DMS79 (cell line): Measurements from ENCODE around the gene ECI1.
"Not testable (repeated sequence)": the region's sequence is repeated elsewhere in the genome, so short reads cannot be mapped to it uniquely, and the experiment has no call there.

Experiments used
- DNase-seq: peaks from one replicate; lab custom pipeline; 2025; lab: John Stamatoyannopoulos, UW

Gene ECI1

DNA sequence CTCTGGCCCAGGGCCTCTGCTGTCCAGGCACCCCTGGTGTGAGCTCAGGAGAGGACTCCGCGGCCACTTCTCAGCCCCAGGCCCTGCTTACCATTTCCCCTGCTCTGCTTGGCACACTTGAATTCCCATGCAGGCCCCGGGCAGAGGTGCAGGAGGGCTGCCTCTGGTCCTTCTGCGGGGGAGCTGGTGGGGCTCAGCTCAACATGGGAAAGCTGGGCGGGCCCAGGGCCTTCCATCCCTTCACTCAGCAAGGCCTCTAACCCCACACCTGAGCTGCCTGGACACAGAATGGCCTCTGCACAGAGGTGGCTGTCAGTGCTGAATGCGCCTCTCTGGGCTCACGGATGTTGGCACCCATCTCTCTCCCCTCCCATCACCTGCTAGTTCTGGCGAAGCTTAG, 29.1 kb upstream of the ECI1 start:
- no peak for DNase-seq

- DNase-seq, result no peak
These were observed 27.8 kb upstream of the ECI1 start for GRCh38 chr16:2278956-2279800.

GRCh38 chr16:2278272-2278608, 26.9 kb upstream of the ECI1 start:
- no peak for DNase-seq

DNA sequence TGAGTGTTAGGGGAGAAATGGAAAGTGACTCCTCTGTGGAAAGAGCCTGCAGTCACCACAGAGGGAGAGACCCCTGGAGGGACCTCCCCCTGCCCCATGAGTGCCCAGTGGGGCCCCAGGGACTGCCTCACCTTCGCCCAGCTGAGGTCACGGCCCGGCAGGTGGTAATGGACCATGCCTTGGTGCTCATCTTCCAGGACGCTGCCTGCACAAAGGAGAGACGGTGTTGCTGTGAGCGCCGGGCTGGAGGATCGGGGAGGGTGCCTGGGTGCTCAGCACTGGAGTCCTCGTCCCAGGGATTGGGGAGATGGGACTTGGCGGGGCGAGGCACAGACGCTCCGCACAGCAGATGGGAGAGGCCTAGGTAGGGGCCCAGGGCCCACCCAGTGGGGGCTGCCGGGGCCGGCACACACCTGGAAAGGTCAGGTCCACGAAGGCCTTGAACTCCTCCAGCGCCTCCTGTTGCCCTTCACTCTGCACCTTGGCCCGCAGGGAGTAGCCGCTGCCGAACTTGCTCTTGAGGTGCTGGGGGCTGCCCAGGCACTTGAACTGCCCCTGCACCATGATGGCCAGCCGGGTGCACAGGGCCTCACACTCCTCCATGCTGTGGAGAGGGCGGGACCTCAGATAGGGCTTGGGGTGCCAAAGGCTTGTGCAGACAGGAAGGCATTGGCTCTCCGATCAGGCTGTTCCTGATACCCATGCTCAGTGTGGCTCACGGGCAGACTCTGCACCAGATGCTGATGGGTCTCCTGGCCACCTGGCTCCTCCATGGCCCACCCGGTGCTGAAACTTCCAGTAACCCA, 26.3 kb upstream of the ECI1 start:
- DNase-seq, result no peak

DNA sequence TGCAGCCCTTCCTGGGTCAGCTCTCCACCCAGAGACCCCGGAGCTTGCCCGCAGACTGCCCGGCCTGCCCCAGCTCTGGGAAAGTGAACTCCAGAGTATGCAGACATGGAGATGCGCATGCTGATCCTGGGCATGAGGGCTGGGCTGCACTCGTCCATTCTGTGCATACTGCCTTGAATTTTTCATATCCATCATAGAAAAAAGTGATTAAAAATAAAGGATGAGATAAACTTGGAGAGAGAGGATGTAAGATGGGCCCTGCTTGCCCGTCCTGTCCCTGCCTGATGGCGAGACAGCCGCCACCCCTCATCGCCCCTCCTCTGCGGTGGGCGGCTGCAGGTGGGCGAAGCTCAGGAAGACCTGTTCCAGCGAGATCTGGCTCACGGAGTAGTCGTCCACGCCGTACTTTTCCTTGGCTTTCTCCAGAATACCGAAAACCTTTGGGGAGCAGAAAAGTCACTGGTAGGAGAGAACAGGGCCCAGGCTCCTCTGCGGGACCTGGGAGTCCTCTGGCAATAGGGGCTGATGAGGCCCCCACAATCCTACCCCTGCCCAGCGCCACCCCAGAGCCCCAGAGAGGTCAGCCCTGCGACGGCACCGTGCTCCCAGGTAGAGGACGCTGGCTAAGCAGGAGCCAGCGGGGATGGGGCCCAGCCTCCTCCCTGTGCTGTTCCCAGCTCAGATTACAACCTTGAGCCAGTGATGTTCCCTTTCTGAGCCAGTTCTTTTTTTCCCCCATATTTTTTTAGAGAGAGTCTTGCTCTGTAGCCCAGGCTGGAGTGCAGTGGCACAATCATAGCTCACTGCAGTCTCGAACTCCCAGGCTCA, 25.2 kb upstream of the ECI1 start:
- DNase-seq, result no peak

DNA sequence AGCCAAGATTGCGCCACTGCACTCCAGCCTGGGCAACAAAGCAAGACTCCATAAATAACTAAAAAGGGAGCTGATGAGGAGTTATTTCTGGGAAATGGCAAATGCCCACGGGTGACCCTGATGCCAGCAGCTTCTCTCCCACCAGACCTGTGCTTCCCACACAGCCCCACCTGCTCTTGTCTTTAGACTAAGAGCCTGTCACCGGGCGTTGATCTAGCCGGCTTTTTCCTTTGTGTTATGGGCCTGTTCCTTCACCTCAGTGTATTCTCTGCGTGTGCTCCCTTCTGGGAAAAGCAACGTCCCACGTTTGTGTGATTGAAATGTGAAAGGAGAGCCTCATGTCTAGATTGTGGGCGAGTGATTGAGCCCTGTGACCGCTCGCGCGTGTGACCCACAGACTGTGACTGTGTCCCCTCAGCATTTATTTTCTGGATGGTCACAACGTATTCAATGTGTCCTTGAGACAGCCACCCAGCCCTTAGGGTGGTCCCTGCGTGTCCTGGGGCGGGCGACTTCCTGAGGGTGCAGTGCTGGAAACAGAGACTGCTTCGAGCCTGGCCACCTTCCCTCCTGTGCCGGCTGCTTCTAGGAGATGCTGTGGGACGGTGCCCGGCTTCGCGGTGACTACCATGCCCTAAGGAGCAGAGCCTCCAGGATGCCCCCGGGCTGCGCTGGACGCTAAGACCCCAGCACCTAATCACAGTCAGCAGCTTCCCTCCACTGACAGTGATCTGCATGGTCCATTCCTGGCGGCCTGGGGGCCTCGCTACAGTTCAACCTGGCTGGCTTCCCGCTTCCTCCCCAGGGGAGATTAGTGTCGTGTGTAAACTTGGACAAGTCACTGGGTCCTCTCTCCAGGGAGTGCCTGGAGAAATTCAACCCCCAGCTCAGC, 24.3 kb upstream of the ECI1 start:
- no peak for DNase-seq

DNA sequence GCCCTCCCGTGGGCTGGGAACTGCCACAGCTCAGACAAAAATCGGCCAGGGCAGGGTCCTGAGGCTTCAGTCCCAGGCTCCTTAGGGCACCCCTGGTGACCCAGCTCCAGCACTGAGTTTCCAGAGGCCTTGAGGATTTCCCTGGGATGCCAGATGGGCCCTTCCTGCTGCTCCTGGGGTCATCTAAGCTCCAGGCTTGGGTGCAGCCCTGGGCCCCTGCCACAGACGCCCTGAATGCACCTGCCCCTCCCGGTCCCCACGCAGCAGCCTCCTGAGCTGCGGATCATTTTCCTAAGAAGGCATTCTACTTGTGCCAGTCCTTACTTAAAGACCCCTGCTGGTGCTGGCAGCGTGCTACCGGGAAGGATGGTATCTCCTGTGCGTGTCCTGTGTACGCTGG, 22.5 kb upstream of the ECI1 start:
- no peak for DNase-seq

DNA sequence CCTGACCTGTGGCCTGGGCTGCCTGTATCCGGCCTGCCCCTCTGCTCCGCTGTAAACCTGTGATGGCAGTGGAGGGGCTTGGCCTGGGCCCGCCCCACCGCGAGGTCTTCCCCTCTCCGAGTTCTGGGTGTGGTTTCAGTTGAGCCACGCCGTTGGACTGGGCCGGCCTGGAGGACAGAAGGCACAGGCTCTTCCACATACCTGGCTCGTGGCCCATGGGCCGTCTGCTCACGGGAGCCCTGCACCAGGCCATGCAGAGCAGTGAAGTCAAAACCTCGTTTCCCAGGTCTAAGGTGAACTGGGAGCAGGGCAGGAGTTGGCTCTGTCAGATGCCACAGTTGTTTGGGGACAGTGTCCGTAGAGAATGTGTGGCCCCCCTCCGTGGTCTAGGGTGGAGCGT, 22.1 kb upstream of the ECI1 start:
- DNase-seq, result no peak

- no peak for DNase-seq
These were observed 20.6 kb upstream of the ECI1 start for GRCh38 chr16:2271848-2272461.

DNA sequence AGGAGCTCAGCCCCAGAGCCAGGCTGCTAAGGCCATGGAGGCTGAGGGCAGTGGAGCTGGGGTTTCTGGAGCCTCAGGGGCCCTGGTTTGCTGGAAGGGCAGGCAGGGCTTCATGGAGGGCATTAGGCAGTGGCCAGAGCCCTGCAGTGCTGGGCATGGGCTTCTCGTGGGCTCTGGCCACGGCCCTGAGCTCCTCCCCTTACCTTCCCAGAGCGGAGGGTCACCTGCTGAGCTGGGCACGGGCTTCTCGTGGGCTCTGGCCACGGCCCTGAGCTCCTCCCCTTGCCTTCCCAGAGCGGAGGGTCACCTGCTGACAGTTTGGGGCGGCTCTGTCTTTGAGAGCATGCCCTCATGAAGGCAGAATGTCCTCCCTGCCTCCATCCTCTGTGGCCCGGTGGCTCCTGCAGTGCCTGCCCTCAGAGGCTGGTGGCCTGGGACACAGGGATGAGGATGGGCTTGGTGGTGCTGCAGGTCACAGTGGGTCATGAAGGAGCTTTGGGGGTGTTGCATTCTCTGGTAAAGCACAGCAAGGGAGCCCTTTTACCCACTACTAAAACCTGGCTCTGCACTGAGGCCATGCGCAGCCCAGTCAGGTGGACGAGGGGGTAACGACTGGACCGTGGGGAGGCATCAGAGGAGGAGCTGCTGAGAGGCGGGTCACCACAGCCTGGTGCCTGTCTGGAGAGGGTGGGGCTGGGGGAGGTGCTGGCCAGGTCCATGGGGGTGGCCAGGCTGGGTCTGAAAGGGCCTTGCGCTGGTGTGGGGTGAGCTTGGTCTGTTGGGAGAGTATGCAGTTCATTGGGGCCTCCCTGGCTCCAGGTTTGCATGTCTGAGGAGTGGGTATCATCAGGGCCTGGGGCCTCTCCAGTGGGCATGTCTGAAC, 19.4 kb upstream of the ECI1 start:
- no peak for DNase-seq

GRCh38 chr16:2270070-2270462, 18.7 kb upstream of the ECI1 start:
- DNase-seq, result no peak

GRCh38 chr16:2267913-2268666, 16.7 kb upstream of the ECI1 start, which contains the start of gene RNPS1:
RNPS1 (minus strand) TSS chr16:2268126; CDS start chr16:2264643, 3,483 bp downstream.
- DNase-seq, result peak; percentile 80

- not testable (repeated sequence) for DNase-seq
These were observed 16.1 kb upstream of the ECI1 start for GRCh38 chr16:2267505-2267912.

- DNase-seq, result not testable (repeated sequence)
These were observed 15.5 kb upstream of the ECI1 start for GRCh38 chr16:2266887-2267286.

GRCh38 chr16:2263026-2263425, 11.6 kb upstream of the ECI1 start:
- DNase-seq, result not testable (repeated sequence)

- no peak for DNase-seq
These were observed 8.9 kb upstream of the ECI1 start for GRCh38 chr16:2260250-2260649.

DNA sequence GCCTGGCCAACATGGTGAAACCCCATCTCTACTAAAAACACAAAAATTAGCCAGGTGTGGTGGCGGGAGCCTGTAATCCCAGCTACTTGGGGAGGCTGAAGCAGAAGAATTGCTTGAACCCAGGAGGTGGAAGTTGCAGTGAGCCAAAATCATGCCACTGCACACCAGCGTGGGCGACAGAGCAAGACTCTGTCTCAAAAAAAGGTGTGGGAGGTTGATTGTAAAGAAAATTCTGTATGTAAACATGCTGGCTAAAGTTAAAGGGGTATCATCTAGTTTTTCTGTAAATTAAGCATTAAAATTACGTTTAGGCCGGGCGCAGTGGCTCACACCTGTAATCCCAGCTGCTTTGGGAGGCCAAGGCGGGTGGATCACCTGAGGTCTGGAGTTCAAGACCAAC, 7.1 kb upstream of the ECI1 start:
- DNase-seq, result not testable (repeated sequence)

- DNase-seq, result no peak
These were observed 6.3 kb upstream of the ECI1 start for GRCh38 chr16:2257726-2258125.

DNA sequence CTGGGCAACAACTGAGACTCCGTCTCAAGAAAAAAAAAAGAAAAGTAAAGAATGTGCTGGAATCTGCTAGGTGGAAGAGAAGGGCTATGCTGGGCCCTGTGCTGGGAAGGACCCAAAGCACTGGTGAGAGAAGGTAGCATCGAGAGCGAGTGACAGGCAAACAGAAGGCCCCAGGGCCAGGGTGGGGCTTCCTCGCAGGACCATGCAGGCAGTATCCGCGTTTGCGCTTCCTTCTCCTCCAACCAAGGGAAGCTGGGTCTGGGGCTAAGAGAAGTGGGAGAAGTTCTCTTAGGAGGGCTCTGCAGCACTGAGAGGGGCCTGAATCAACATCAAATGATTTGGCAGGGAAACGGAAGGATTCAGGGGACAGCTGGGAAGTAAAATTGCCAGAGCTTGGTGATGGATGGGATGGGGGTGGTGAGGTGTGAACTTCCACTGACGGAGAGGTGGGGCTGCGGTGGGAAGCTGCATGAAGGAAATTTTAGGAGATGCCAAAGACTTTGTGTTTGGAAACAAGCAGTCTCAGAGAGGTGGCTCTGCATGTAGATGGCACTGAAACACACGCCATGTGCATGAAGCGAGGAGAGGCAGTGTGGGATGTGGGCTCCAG, 5.2 kb upstream of the ECI1 start:
- DNase-seq, result no peak
